IMR-90 (cell line): ENCODE data around the gene LANCL1. TPM values are rescaled to one million over a fixed set of nuclear protein-coding genes. Genes with fewer than 3 reads are reported as not detected.
A peak's percentile ranks its signal among the peaks of the same experiment; 100 is the strongest.

Experiments
- ATAC-seq: fragments of 200-7000 bp; cut with Tn5 transposase; 2 replicates; pipeline ENCODE4 v1.9.1; 2020; ENCODE audit warnings: low read depth, mild to moderate bottlenecking, moderate library complexity
- BruUV-seq: library from RNA; stranded (reverse); fragments of 400-500 nt; replicated peaks from 2 replicates; lab custom pipeline; 2021; lab: Mats Ljungman, UMichigan
- CTCF ChIA-PET: fragments of 300-600 bp; formaldehyde crosslinking; extraction: SDS; loops from one replicate; lab custom pipeline; 2021; ENCODE audit warnings: antibody characterized with exemption; lab: Yijun Ruan, JAX
- POLR2A ChIA-PET: fragments of 300-600 bp; sonication (Branson Sonifier 250); formaldehyde crosslinking; loops from one replicate; lab custom pipeline; 2022; ENCODE audit warnings: antibody characterized with exemption; ENCODE audit not compliant: unreplicated experiment; lab: Charles Lee
- DNase-seq: peaks from one replicate; pipeline ENCODE4 v3.0.0; 2013
- H2AFZ ChIP-seq: replicated peaks from 2 replicates; pipeline ENCODE3; 2013; ENCODE audit warnings: low read length, mild to moderate bottlenecking; ENCODE audit not compliant: poor library complexity
- H2AK5ac ChIP-seq: 2 replicates; pipeline ENCODE4 v1.6.1; 2013; ENCODE audit warnings: low read depth, low read length, inconsistent platforms
- H2AK9ac ChIP-seq: replicated peaks from 2 replicates; pipeline ENCODE3; 2013; ENCODE audit warnings: mild to moderate bottlenecking, low read depth, low read length, moderate library complexity; ENCODE audit not compliant: poor library complexity
- H2BK120ac ChIP-seq: 2 replicates; pipeline ENCODE4 v1.6.1; 2013; ENCODE audit warnings: low read depth, low read length, inconsistent platforms
- H2BK15ac ChIP-seq: 3 replicates; pipeline ENCODE4 v1.6.1; 2013; ENCODE audit warnings: low read depth, low read length, inconsistent platforms
- H2BK20ac ChIP-seq: 2 replicates; pipeline ENCODE4 v1.6.1; 2013; ENCODE audit warnings: low read depth, mild to moderate bottlenecking, inconsistent platforms, low read length, moderate library complexity
- H2BK5ac ChIP-seq: 2 replicates; pipeline ENCODE4 v1.6.1; 2013; ENCODE audit warnings: mild to moderate bottlenecking, low read depth, low read length, inconsistent platforms; ENCODE audit not compliant: poor library complexity, severe bottlenecking
- H3K14ac ChIP-seq: replicated peaks from 2 replicates; pipeline ENCODE4 v1.6.1; 2013; ENCODE audit warnings: low read depth, low read length, inconsistent platforms
- H3K18ac ChIP-seq: 2 replicates; pipeline ENCODE4 v1.6.1; 2013; ENCODE audit warnings: low read depth, low read length, control low read depth
- H3K23ac ChIP-seq: 2 replicates; pipeline ENCODE4 v1.6.1; 2013; ENCODE audit warnings: low read depth, low read length, inconsistent platforms
- H3K27ac ChIP-seq: 2 replicates; pipeline ENCODE4 v1.5.1; 2013; ENCODE audit warnings: mild to moderate bottlenecking, control low read depth, low read length; ENCODE audit not compliant: insufficient read depth
- H3K27me3 ChIP-seq: 2 replicates; pipeline ENCODE4 v1.6.1; 2013; ENCODE audit warnings: low read length; ENCODE audit not compliant: control insufficient read depth, insufficient read depth
- H3K36me3 ChIP-seq: 2 replicates; pipeline ENCODE4 v1.6.1; 2013; ENCODE audit warnings: low read length, mixed read lengths; ENCODE audit not compliant: control insufficient read depth, insufficient read depth
- H3K4ac ChIP-seq: 2 replicates; pipeline ENCODE4 v1.6.1; 2013; ENCODE audit warnings: low read depth, low read length, inconsistent platforms
- H3K4me1 ChIP-seq: 2 replicates; pipeline ENCODE4 v1.6.1; 2013; ENCODE audit warnings: low read length, mixed read lengths; ENCODE audit not compliant: control insufficient read depth, insufficient read depth
- H3K4me2 ChIP-seq: 2 replicates; pipeline ENCODE4 v1.6.1; 2013; ENCODE audit warnings: low read depth, mild to moderate bottlenecking, control low read depth, low read length, moderate library complexity
- H3K4me3 ChIP-seq: 2 replicates; pipeline ENCODE4 v1.5.1; 2013; ENCODE audit warnings: low read depth, mild to moderate bottlenecking, control low read depth, low read length, moderate library complexity; ENCODE audit not compliant: insufficient read depth
- H3K56ac ChIP-seq: 2 replicates; pipeline ENCODE4 v1.6.1; 2013; ENCODE audit warnings: low read length, inconsistent platforms; ENCODE audit not compliant: insufficient read depth; ENCODE audit errors: extremely low read depth
- H3K79me1 ChIP-seq, 2 experiments: 2 replicates each; pipeline ENCODE4 v1.6.1; 2013; ENCODE audit warnings: low read length in 2 of 2, inconsistent platforms in 1 of 2, low read depth in 1 of 2
- H3K9ac ChIP-seq: 2 replicates; pipeline ENCODE4 v1.6.1; 2013; ENCODE audit warnings: low read depth, low read length, control low read depth
- H3K9me1 ChIP-seq: 2 replicates; pipeline ENCODE4 v1.6.1; 2013; ENCODE audit warnings: low read length, inconsistent platforms; ENCODE audit not compliant: insufficient read depth
- H3K9me3 ChIP-seq: 2 replicates; pipeline ENCODE4 v1.6.1; 2013; ENCODE audit warnings: low read length; ENCODE audit not compliant: control insufficient read depth, insufficient read depth
- H4K20me1 ChIP-seq: 2 replicates; pipeline ENCODE4 v1.6.1; 2013; ENCODE audit warnings: low read length, inconsistent platforms; ENCODE audit not compliant: insufficient read depth
- H4K5ac ChIP-seq: 2 replicates; pipeline ENCODE4 v1.6.1; 2013; ENCODE audit warnings: mild to moderate bottlenecking, low read depth, low read length, control low read depth
- H4K8ac ChIP-seq, 2 experiments: 2 replicates each; pipeline ENCODE4 v1.6.1; 2013; ENCODE audit warnings: low read depth in 2 of 2, low read length in 2 of 2, control low read depth in 1 of 2, inconsistent platforms in 1 of 2
- H4K91ac ChIP-seq: 2 replicates; pipeline ENCODE4 v1.6.1; 2013; ENCODE audit warnings: low read depth, low read length, inconsistent platforms; ENCODE audit not compliant: insufficient read depth
- BHLHE40 ChIP-seq: fragments of 150-350 bp; IDR thresholded peaks from 2 replicates; pipeline ENCODE4 v1.6.1; 2016; ENCODE audit warnings: mild to moderate bottlenecking, low read depth, low read length
- CEBPB ChIP-seq: IDR thresholded peaks from 2 replicates; pipeline ENCODE4 v1.6.1; 2012; ENCODE audit warnings: low read depth, low read length, improper control_type of control experiment
- CHD1 ChIP-seq: IDR thresholded peaks from 2 replicates; pipeline ENCODE4 v1.6.1; 2012; ENCODE audit warnings: low read depth, low read length, improper control_type of control experiment
- FOS ChIP-seq: fragments of 150-350 bp; IDR thresholded peaks from 2 replicates; pipeline ENCODE4 v1.6.1; 2016; ENCODE audit warnings: low read depth, low read length
- MAFK ChIP-seq: IDR thresholded peaks from 2 replicates; pipeline ENCODE4 v1.6.1; 2012; ENCODE audit warnings: low read depth, low read length, improper control_type of control experiment
- MAZ ChIP-seq: IDR thresholded peaks from 2 replicates; pipeline ENCODE4 v1.6.1; 2012; ENCODE audit warnings: low read depth, mild to moderate bottlenecking, low read length, improper control_type of control experiment, moderate library complexity, borderline replicate concordance
- MXI1 ChIP-seq: IDR thresholded peaks from 2 replicates; pipeline ENCODE4 v1.6.1; 2012; ENCODE audit warnings: low read depth, mild to moderate bottlenecking, low read length, moderate library complexity, borderline replicate concordance
- NFE2L2 ChIP-seq: fragments of 150-350 bp; IDR thresholded peaks from 2 replicates; pipeline ENCODE4 v1.6.1; 2016; ENCODE audit warnings: low read depth, mild to moderate bottlenecking, low read length
- POLR2A ChIP-seq: IDR thresholded peaks from 2 replicates; pipeline ENCODE4 v1.6.1; 2012; ENCODE audit warnings: mild to moderate bottlenecking, low read depth, low read length
- RAD21 ChIP-seq: IDR thresholded peaks from 2 replicates; pipeline ENCODE4 v1.6.1; 2012; ENCODE audit warnings: low read length, improper control_type of control experiment
- RCOR1 ChIP-seq: IDR thresholded peaks from 2 replicates; pipeline ENCODE4 v1.6.1; 2012; ENCODE audit warnings: mild to moderate bottlenecking, low read length, improper control_type of control experiment; ENCODE audit not compliant: insufficient replicate concordance
- RFX5 ChIP-seq: IDR thresholded peaks from 2 replicates; pipeline ENCODE4 v1.8.0; 2012; ENCODE audit warnings: low read depth, mild to moderate bottlenecking, low read length, moderate library complexity
- SMC3 ChIP-seq: fragments of 150-350 bp; IDR thresholded peaks from 2 replicates; pipeline ENCODE4 v1.6.1; 2016; ENCODE audit warnings: low read depth, mild to moderate bottlenecking, antibody characterized with exemption, low read length, moderate library complexity
- WGBS, 2 experiments: methylation state at CpG; one replicate each; pipeline versions ENCODE4 v1.1.5 to v1.1.7; 2013; ENCODE audit warnings: missing lambda C conversion rate in 2 of 2; ENCODE audit not compliant: insufficient read length in 1 of 2; ENCODE audit errors: extremely low coverage in 2 of 2; 5-methylcytosine and 5-hydroxymethylcytosine counted together
- dilution Hi-C: fragments of 300-500 bp; cut with HindIII; formaldehyde crosslinking; loops from one replicate; pipeline ENCODE4 v1.14.3; 2018; ENCODE audit warnings: low sequenced_read_pairs; ENCODE audit not compliant: unreplicated experiment
- in situ Hi-C: fragments of 300-500 bp; cut with MboI; formaldehyde crosslinking; loops from 3 replicates; pipeline ENCODE4 v1.14.3; 2019; ENCODE audit warnings: low sequenced_read_pairs, inconsistent platforms, mixed read lengths
- intact Hi-C: fragments of 100-400 bp; cut with micrococcal nuclease; formaldehyde crosslinking; loops from 2 replicates; pipeline ENCODE4 v1.10.0; 2022
- polyA plus RNA-seq, 3 experiments: library from polyadenylated mRNA; depleted of rRNA; stranded (reverse); fragments of >200 nt; gene quantifications; 2 replicates each; pipeline ENCODE4 v1.2.3, GENCODE V29; 2012; ENCODE audit warnings: low replicate concordance in 1 of 3
- total RNA-seq: library from RNA; depleted of rRNA; stranded (reverse); fragments of >200 nt; gene quantifications from 2 replicates; pipeline ENCODE4 v1.2.3, GENCODE V29; 2012
- TF ChIP-seq, protein P1 (sequence below): fragments of 150-350 bp; IDR thresholded peaks from 2 replicates; pipeline ENCODE4 v1.6.1; 2016; ENCODE audit warnings: low read depth, mild to moderate bottlenecking, low read length, moderate library complexity, borderline replicate concordance
- TF ChIP-seq, protein P2 (sequence below): fragments of 150-350 bp; IDR thresholded peaks from 2 replicates; pipeline ENCODE4 v1.6.1; 2017; ENCODE audit warnings: mild to moderate bottlenecking, antibody characterized with exemption, low read length, low read depth
- TF ChIP-seq, protein P3 (sequence below): conservative IDR thresholded peaks from 2 replicates; pipeline ENCODE4 v1.5.1; 2012; ENCODE audit warnings: mild to moderate bottlenecking, low read depth, low read length, improper control_type of control experiment

LANCL1 gene
- total and polyA plus RNA-seq, 2 of the 4 experiments (the other 2 are of a cell fraction): 29.7 to 53.8 TPM

DNA sequence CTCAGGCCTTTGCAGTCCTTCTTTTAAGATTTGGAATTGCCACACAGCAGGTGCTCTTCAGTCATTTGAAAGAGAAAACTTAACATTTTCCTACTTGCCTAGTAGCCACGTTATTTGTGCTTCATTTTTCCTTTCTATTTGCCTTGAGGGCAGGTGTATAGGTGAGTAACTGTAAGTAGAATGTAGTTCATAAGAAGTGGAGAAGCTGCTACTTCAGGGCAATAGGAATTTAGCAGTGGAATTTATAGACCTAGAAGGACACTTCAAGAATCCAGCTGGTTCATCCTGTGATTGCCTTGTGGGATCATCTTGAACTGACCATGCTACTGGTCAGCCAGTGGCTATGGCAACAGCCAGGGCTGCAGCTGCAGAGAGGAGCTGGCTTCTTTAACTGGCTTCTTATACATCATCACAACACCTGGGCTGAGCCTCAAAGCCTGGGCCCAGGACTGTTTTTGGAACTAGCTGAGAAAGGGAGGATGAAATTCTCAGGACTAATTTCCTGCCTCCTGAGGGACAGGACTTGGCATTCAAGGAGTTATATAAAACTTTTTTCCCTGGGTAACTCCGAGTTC lies 5.1 kb upstream of the LANCL1 start:
- H3K27ac ChIP-seq: no peak overlapping the region
- no peak overlapping the region for H4K8ac ChIP-seq
- H2BK5ac ChIP-seq: no peak overlapping the region
- no peaks in the 10 kb centered on the region for H3K4me1 ChIP-seq
- H3K79me1 ChIP-seq: no peaks in the 10 kb centered on the region
- no peaks in the 10 kb centered on the region for H3K27me3 ChIP-seq
- no peak overlapping the region for H2BK15ac ChIP-seq
- no peak overlapping the region for H2AFZ ChIP-seq
- DNase-seq: peak; percentile 5
- H3K9me3 ChIP-seq: 0 out of 2 replicates have a peak, but pooled peaks cover 1% of the 10 kb centered on the region
- H2BK120ac ChIP-seq: no peak overlapping the region
- H3K56ac ChIP-seq: no peak overlapping the region
- TF ChIP-seq, protein P1, sequence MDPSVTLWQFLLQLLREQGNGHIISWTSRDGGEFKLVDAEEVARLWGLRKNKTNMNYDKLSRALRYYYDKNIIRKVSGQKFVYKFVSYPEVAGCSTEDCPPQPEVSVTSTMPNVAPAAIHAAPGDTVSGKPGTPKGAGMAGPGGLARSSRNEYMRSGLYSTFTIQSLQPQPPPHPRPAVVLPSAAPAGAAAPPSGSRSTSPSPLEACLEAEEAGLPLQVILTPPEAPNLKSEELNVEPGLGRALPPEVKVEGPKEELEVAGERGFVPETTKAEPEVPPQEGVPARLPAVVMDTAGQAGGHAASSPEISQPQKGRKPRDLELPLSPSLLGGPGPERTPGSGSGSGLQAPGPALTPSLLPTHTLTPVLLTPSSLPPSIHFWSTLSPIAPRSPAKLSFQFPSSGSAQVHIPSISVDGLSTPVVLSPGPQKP: no peak
- no peak for TF ChIP-seq RFX5
- no peak for TF ChIP-seq MXI1
- TF ChIP-seq, protein P2, sequence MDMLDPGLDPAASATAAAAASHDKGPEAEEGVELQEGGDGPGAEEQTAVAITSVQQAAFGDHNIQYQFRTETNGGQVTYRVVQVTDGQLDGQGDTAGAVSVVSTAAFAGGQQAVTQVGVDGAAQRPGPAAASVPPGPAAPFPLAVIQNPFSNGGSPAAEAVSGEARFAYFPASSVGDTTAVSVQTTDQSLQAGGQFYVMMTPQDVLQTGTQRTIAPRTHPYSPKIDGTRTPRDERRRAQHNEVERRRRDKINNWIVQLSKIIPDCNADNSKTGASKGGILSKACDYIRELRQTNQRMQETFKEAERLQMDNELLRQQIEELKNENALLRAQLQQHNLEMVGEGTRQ: no peak
- TF ChIP-seq RAD21: no peak
- TF ChIP-seq FOS: no peak
- TF ChIP-seq MAFK: no peak
- no peak for TF ChIP-seq BHLHE40
- no peak for TF ChIP-seq POLR2A
- no peak for TF ChIP-seq CHD1
- TF ChIP-seq, protein P3, sequence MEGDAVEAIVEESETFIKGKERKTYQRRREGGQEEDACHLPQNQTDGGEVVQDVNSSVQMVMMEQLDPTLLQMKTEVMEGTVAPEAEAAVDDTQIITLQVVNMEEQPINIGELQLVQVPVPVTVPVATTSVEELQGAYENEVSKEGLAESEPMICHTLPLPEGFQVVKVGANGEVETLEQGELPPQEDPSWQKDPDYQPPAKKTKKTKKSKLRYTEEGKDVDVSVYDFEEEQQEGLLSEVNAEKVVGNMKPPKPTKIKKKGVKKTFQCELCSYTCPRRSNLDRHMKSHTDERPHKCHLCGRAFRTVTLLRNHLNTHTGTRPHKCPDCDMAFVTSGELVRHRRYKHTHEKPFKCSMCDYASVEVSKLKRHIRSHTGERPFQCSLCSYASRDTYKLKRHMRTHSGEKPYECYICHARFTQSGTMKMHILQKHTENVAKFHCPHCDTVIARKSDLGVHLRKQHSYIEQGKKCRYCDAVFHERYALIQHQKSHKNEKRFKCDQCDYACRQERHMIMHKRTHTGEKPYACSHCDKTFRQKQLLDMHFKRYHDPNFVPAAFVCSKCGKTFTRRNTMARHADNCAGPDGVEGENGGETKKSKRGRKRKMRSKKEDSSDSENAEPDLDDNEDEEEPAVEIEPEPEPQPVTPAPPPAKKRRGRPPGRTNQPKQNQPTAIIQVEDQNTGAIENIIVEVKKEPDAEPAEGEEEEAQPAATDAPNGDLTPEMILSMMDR: no peak
- no peak for TF ChIP-seq RCOR1
- no peak for TF ChIP-seq MAZ
- no peak for TF ChIP-seq SMC3
- TF ChIP-seq CEBPB: no peak
- TF ChIP-seq NFE2L2: no peak
- no peak overlapping the region for H3K4me3 ChIP-seq
- H3K18ac ChIP-seq: no peak overlapping the region
- H3K14ac ChIP-seq: no peak overlapping the region
- no peak overlapping the region for H3K9ac ChIP-seq
- H2BK20ac ChIP-seq: no peak overlapping the region
- no TSS peak for BruUV-seq
- no peak overlapping the region for H4K5ac ChIP-seq
- no peaks in the 10 kb centered on the region for H4K20me1 ChIP-seq
- no CpG with 5 or more reads among the region's 2 CpGs for WGBS, 2 experiments
- H3K4me2 ChIP-seq: no peak overlapping the region
- no peaks in the 10 kb centered on the region for H3K36me3 ChIP-seq
- dilution Hi-C loops: no loop called here
- intact Hi-C loops: no loop called here
- ATAC-seq: no peak
- H2AK9ac ChIP-seq: peak overlapping the region; percentile 53
- POLR2A ChIA-PET: no interaction called here
- no peaks in the 10 kb centered on the region for H3K9me1 ChIP-seq
- no peak overlapping the region for H3K4ac ChIP-seq
- H2AK5ac ChIP-seq: no peak overlapping the region
- CTCF ChIA-PET: no interaction called here
- no peak overlapping the region for H4K91ac ChIP-seq
- no peak overlapping the region for H3K23ac ChIP-seq
- in situ Hi-C loops: no loop called here
